HG03565 (cell line): Measurements from ENCODE around the gene KLHL17.
"Not testable (repeated sequence)": the region's sequence is repeated elsewhere in the genome, so short reads cannot be mapped to it uniquely, and the experiment has no call there.

ENCODE experiments used
- ATAC-seq: cut with Tn5 transposase; IDR thresholded peaks from one replicate; pipeline ENCODE4 v1.9.1; 2021; ENCODE audit warnings: mild to moderate bottlenecking, moderate library complexity; ENCODE audit not compliant: unreplicated experiment

Gene KLHL17

GRCh38 chr1:997713-997992 is 37.3 kb downstream of the KLHL17 start:
- ATAC-seq = no peak

DNA sequence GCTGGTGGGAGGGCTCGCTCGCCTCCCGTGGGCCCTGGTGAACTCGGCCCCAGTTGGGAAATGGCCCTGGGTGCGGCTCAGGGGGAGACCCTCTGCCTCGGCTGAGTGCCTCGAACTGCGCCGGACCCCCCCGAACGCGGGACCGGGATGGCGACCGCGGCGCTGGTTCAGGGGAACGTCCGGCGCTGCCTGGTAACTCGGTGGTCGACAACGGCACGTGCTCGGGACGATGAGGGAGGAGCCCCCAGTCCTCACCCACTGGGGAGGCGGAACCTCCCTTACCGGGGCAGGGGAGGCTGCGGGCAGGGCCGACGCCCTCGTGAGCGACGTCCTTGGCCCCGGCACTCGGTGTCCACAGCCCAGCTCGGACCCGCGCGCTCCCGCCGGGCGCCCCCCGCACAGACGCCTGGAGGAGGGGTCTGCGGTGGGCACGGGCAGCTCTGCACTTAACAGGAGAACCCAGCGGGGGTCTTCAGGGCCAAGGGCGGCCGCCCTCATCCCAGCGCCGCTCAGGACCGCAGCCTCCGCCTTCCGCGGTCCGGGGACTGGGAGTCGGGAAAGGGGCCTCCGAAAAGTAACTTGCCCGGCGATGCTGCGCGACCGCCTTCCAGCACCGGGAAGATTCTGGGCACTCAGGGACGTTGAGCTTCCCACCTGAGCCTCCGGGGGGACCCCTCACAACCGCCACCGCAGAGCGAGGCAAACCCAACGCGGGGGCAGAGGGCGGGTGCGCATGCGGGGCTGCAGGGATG is 37.8 kb downstream of the KLHL17 start:
- no peak for ATAC-seq

GRCh38 chr1:998745-998994 is 38.3 kb downstream of the KLHL17 start:
- no peak for ATAC-seq

DNA sequence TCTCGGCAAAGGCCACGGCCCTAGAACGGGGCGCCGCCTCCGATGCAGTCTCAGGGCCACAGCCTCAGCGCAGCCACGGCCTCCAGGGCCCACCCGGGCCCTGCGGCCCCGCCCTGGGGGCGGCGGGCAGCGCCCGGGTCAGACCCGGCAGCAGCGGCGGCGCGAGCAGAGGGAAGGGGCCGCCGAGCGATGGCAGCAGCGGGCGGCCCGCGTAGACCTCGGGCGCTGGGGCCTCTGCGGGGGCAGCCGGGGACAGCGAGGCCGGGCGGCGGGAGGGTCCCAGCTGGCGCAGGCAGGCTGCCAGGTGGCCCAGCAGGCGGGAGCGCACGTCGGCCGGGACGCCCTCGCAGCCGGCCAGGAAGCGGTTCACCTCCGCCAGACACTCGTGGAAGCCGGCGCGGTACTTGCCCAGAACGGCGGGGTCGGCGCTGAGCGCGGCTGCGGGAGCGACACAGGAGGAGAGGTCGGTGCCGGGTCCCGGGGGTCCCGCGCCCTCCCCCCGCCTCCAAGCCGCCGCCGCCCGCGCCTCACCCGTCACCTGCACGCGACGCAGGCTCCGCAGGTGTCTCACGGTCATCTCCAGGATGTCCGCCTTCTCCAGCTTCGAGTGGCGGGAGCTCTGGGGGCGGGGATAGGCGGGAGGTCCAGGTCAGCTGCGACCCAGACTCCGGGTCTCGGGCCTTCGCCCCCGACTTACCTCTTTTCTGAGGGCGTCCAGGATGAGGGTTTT is 38.8 kb downstream of the KLHL17 start:
- ATAC-seq = no peak

DNA sequence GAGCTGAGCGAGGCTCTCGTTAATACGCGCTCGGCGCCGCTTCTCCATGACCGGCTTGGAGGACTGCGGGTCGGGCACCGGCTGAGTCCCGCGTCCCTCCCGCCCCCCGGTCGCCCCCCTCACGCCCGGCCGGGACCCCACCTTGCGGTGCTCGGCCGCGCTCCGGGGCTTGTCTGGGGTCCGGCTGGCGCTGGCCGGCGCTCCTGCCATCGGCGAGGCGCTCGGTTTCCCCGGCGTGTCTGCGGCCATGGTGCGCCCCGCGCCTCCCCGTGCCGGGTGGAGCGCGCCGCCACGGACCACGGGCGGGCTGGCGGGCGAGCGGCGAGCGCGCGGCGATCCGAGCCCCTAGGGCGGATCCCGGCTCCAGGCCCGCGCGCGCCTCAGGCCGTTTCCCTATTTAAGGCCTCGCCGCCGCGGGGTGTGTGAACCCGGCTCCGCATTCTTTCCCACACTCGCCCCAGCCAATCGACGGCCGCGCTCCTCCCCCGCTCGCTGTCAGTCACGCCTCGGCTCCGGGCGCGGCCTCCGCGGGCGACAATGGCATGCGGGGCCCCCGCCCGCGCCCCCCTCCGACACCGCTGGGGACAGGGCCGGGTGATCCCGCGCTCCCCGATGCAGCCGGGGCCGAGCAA is 39.5 kb downstream of the KLHL17 start, which contains the start of gene HES4:
Gene HES4, minus strand, starts transcription at position 373 of the 632 bp plus-strand sequence. Its CDS starts 124 bp downstream, at position 249.
- ATAC-seq = no peak

DNA sequence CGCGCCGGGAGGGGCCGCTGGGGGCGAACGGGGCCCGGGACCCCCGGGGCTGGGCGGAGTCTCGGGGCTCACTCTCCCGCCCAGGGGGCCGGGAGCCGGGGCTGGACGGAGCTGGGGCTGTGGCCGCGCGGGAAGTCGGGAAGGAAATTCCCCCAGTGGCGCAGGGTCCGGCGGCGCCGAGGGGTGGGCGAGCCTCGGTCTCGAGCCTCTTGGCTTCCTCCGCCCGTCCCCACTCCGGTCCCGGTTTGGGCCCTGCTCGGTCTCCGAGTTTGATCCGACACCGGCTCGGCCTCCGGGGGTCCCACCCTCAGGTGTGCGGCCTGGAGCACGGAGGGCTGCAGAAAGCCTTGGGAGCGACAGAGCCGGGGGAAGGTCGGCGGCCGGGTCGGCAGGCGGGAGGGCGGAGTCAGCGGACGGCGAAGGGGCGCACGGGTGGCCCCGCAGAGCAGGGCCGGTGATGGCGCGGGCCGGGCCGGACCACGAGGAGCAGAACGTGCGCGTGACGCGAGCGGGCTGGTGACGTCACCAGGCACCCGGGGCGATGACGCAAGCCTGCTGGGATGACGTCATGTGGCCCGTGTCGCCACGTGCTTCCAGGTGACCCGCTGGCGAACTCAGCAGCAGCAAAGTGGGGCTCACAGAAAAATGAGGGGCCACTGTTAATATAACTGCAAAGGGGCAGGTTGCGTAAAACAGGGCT is 40.1 kb downstream of the KLHL17 start:
- ATAC-seq = no peak

GRCh38 chr1:1001057-1001783 is 40.8 kb downstream of the KLHL17 start:
- ATAC-seq = no peak

- ATAC-seq = no peak
These were observed 43.4 kb downstream of the KLHL17 start for GRCh38 chr1:1003618-1004419.

GRCh38 chr1:1004420-1004779 is 44.0 kb downstream of the KLHL17 start:
- ATAC-seq = no peak

GRCh38 chr1:1004780-1005697 is 44.7 kb downstream of the KLHL17 start:
- no peak for ATAC-seq

DNA sequence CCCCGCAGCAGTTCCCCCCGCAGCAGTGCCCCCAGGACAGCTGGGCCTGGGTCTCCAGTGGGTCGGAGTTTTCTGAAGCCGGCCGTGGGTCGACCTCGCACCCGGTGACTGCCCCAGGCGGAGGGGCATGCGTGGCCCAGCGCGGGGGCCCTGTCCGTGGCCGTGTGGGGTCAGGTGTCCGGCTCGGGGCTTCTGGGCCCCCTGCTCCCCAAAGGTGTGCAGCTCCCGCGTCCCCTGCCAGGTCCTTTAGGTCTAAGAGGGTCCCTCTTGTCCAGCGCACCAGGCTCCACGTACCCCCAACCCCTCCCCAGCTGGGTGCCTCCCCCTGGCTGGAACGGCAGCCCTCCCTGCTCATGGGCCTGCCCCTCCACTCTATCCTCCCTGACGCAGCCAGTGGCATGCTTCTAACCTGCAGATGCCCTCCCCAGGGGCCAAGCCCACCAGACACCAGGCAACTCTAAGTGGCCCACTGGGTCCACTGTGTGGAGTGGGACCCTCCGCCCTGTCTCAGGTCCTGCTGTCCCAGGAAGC is 45.5 kb downstream of the KLHL17 start:
- no peak for ATAC-seq

DNA sequence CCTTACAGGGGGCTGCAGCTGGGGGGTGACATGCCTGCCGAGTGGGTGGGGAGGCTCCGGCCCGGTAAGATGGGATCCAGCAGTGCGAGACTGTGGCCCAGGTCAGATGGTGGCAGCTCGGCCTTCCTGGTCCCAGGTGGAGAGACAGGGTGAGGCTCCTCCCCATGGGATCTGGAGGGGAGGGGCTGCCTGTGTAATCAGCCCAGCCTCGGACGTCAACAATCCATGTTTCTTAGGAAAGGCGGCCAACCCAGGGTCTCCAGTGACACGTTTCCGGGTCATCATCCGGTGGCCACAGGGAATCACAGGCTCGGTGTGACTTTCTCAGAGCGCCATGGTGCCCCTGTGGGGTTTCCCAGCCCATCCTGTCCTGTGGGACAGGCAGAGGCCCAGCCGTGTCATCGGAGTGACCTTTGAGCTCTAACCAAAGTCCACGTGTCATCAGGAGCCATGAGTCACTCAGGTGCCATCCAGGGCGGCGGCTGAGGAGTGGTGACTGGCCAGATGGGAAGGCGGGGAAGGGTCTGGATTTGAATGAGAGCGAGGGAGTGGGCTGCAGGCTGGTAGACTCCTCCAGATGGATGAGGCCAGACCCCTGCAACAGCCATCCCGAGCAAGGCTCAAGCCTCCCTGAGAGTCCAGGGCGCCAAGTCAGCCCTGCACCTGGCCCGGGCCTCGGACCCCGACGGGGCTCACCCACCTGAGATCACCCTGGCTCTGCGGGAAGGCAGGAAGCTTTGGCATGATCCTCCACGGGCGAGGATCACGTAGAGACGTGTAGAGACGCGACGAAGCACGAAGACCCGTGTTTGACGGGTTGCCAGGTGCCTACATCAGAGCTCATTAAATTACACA is 46.1 kb downstream of the KLHL17 start:
- no peak for ATAC-seq

DNA sequence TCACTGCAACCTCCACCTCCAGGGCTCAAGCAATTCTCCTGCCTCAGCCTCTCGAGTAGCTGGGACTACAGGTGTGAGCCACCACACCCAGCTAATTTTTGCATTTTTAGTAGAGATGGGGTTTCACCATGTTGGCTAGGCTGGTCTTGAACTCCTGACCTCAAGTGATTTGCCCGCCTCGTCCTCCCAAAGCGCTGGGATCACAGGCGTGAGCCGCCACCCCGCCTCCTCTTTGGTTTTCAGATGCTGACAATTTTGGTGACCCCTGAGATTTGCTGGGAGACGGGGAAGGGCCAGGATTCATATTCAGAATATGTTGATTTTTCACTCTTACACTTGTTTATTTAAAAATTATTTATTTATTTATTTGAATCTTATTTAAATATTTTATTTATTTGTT is 49.7 kb downstream of the KLHL17 start:
- ATAC-seq = not testable (repeated sequence)

DNA sequence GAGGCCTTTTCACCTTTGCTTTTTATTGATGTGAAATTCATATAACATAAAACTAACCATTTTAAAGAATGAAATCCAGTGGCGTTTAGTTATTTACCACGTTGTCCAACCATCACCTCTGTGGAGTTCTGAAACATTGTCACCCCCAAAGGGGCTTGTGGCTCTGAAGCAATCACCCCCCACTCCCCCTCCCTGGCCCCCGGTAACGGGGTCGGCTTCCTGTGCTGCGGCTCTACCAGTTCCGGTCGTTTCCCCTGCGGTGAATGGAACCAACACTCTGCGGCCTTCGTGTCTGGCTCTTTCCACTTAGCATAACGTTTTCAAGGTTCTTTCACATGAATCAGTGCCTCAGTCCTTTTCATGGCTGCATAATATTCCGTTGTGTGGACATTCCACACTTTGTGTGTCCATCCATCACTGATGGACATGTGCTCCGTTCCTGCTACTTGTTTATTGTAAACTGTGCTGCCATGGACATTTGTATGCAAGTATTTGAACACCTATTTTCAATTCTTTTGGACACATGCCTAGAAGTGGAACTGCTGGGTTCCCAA is 51.1 kb downstream of the KLHL17 start:
- no peak for ATAC-seq

- not testable (repeated sequence) for ATAC-seq
These were observed 52.3 kb downstream of the KLHL17 start for GRCh38 chr1:1012736-1013104.

- ATAC-seq = peak; percentile 69
These were observed 52.9 kb downstream of the KLHL17 start, which contains the start of gene ISG15 for GRCh38 chr1:1013105-1013921. Gene ISG15, plus strand, starts transcription at chr1:1013497. Its CDS starts 77 bp downstream, at chr1:1013574.
